ENCODE data around the gene COQ4. TPM values are rescaled to one million over a fixed set of nuclear protein-coding genes. Genes with fewer than 3 reads are reported as not detected.

COQ4 gene
- total RNA-seq, 1 experiment from 2014 or later, result 19.1 TPM

DNA sequence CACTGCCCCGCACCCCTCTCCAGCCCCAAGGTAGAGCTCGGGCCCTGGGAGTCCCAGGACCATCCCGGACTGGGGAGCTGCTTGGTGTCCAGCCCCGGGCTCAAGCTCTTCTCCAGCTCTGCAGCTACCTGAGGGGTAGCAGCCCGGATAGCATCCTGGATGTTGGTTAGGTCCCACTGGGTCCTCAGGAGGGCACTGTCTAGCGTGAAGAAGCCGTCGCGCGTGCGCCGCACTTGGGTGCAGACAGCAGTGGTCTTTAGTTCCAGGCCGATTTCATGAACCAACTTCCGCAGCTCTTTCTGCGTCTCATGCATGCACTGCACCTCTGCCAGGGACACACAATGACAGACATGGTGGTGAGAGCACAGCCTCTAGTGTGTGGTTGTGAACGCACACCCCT, 13.1 kb upstream of the COQ4 start:
- ATAC-seq, result no peak
- CTCF ChIA-PET, result interaction anchor here (0.6 kb wide), 1 partner anchor 101 kb away, joined by 12 read pairs; no protein-coding TSS in a partner anchor
- POLR2A ChIA-PET, result no interaction called here
- Histone ChIP-seq H3K4me1 (ENCODE audit: control insufficient read depth, insufficient read depth, low read length) (no peaks in the 10 kb centered on the region), H3K36me3 (ENCODE audit: control insufficient read depth, insufficient read depth, low read length) (no peaks in the 10 kb centered on the region), H3K4me3 (ENCODE audit: low read depth in 2 of 2, low read length in 2 of 2) (no peak overlapping the region), H3K27ac (ENCODE audit: low read length) (no peak overlapping the region), H3K27me3 (ENCODE audit: control insufficient read depth, insufficient read depth, low read length) (no peaks in the 10 kb centered on the region), H3K9me3 (ENCODE audit: control insufficient read depth, insufficient read depth, low read depth, low read length) (no peaks in the 10 kb centered on the region)
- BruUV-seq (replicated peaks), result no TSS peak
- intact Hi-C loops (cut with micrococcal nuclease; ENCODE audit: unreplicated experiment) (no loop called here), in situ Hi-C loops (cut with HindIII; ENCODE audit: low pct_unique_long_range_greater_than_20kb, low sequenced_read_pairs) (no loop called here)
- DNase-seq (ENCODE audit: low read depth, low spot score), result no peak
- TF ChIP-seq, protein P1, sequence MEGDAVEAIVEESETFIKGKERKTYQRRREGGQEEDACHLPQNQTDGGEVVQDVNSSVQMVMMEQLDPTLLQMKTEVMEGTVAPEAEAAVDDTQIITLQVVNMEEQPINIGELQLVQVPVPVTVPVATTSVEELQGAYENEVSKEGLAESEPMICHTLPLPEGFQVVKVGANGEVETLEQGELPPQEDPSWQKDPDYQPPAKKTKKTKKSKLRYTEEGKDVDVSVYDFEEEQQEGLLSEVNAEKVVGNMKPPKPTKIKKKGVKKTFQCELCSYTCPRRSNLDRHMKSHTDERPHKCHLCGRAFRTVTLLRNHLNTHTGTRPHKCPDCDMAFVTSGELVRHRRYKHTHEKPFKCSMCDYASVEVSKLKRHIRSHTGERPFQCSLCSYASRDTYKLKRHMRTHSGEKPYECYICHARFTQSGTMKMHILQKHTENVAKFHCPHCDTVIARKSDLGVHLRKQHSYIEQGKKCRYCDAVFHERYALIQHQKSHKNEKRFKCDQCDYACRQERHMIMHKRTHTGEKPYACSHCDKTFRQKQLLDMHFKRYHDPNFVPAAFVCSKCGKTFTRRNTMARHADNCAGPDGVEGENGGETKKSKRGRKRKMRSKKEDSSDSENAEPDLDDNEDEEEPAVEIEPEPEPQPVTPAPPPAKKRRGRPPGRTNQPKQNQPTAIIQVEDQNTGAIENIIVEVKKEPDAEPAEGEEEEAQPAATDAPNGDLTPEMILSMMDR (IDR thresholded peaks at IDR 0.05), result no peak
- TF ChIP-seq SIN3A (IDR thresholded peaks at IDR 0.05; ENCODE audit: borderline replicate concordance, insufficient read depth, low read depth, low read length), result no peak
- no peak for TF ChIP-seq POLR2AphosphoS5 (IDR thresholded peaks at IDR 0.05; ENCODE audit: low read depth, low read length)
- TF ChIP-seq REST (IDR thresholded peaks at IDR 0.05; ENCODE audit: insufficient read depth in 1 of 2, low read depth in 2 of 2, low read length in 1 of 2), result no peak
- TF ChIP-seq TCF7L2 (IDR thresholded peaks at IDR 0.05; ENCODE audit: low read depth, low read length), result no peak

DNA sequence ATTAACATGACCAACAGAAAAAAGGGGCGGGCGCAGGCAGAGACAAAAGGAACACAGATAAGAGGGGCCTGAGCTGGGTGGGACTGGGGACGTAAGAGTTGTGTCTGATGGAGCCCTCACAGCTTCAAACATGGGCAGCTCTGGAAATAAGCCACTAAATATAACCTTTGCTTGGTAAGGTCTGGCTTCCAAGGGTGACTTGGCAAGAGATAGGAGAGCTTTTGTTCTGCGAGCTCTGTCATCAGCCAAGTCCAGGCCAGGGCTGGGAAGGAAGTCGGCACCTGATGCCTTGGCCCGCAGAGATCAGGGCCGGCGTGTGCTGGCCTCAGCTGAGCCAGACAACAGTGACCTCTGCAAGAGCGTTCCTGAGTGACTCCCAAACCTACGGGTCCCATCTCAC, 12.2 kb upstream of the COQ4 start:
- CTCF ChIA-PET, result no interaction called here
- TF ChIP-seq REST (IDR thresholded peaks at IDR 0.05; ENCODE audit: insufficient read depth in 1 of 2, low read depth in 2 of 2, low read length in 1 of 2) (no peak), POLR2AphosphoS5 (IDR thresholded peaks at IDR 0.05; ENCODE audit: low read depth, low read length) (no peak), TCF7L2 (IDR thresholded peaks at IDR 0.05; ENCODE audit: low read depth, low read length) (no peak), SIN3A (IDR thresholded peaks at IDR 0.05; ENCODE audit: borderline replicate concordance, insufficient read depth, low read depth, low read length) (no peak)
- TF ChIP-seq, protein P1 (IDR thresholded peaks at IDR 0.05), result no peak
- in situ Hi-C loops (cut with HindIII; ENCODE audit: low pct_unique_long_range_greater_than_20kb, low sequenced_read_pairs), result no loop called here

More for the DNA sequence above, 12.2 kb upstream of the COQ4 start:
- Histone ChIP-seq H3K27ac (ENCODE audit: low read length) (no peak overlapping the region), H3K27me3 (ENCODE audit: control insufficient read depth, insufficient read depth, low read length) (no peaks in the 10 kb centered on the region), H3K36me3 (ENCODE audit: control insufficient read depth, insufficient read depth, low read length) (no peaks in the 10 kb centered on the region), H3K9me3 (ENCODE audit: control insufficient read depth, insufficient read depth, low read depth, low read length) (no peaks in the 10 kb centered on the region), H3K4me1 (ENCODE audit: control insufficient read depth, insufficient read depth, low read length) (no peaks in the 10 kb centered on the region), H3K4me3 (ENCODE audit: low read depth in 2 of 2, low read length in 2 of 2) (no peak overlapping the region)
- no TSS peak for BruUV-seq (replicated peaks)
- POLR2A ChIA-PET, result no interaction called here
- no peak for ATAC-seq
- intact Hi-C loops (cut with micrococcal nuclease; ENCODE audit: unreplicated experiment), result no loop called here
- no peak for DNase-seq (ENCODE audit: low read depth, low spot score)

Measured in Panc1 (cell line).